ENCODE measurements around the gene ONECUT1.

The ONECUT1 gene

GRCh38 chr15:52805351-52806283 lies 15.5 kb upstream of the ONECUT1 start:
- ATAC-seq: peak; percentile 68

DNA sequence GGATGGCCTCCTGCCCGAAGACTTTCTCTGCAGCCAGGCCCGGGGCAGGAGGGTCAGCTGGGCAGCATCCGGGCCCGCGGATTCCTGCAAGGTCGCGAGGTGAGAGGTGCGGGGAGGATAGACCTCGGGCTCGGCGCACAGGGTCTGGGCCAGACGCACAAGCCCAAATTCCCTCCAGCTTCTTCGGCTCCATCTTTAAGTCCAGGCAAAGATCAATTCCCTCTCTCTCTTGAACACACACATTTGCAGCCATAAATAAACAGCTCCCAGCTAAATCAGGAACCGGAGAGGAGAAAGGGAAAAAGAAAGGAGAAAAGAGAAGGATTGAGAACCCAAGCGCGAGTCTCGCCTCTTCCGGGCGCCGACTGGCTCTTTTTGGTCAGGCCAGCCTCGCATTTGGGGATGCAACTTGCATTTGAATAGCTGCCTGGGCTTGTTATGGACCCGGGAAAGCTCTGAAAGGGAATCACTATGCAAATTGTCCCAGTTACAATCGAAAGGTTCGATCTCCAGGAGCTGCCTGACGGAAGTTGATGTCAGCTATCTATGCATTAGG lies 14.5 kb upstream of the ONECUT1 start:
- TF ChIP-seq CSRNP3 (CRISPR knock-in tag; IDR thresholded peaks at IDR 0.05) (no peak), GLIS3 (CRISPR knock-in tag; IDR thresholded peaks at IDR 0.05) (no peak), ZC3H10 (CRISPR knock-in tag; IDR thresholded peaks at IDR 0.05) (no peak), ZFP3 (CRISPR knock-in tag; IDR thresholded peaks at IDR 0.05) (no peak)
- ATAC-seq: peak; percentile 15; the same call in 2 of the 3 replicates

More at GRCh38 chr15:52805351-52806283, 15.5 kb upstream of the ONECUT1 start:
- no peak for TF ChIP-seq ZNF565 (CRISPR knock-in tag; conservative IDR thresholded peaks at IDR 0.05; ENCODE audit: low read depth)
- TF ChIP-seq TSHZ2 (CRISPR knock-in tag; IDR thresholded peaks at IDR 0.05): no peak
- no peak for TF ChIP-seq ZNF8 (CRISPR knock-in tag; IDR thresholded peaks at IDR 0.05)
- no peak for TF ChIP-seq CSRNP3 (CRISPR knock-in tag; IDR thresholded peaks at IDR 0.05)
- TF ChIP-seq, protein P1, sequence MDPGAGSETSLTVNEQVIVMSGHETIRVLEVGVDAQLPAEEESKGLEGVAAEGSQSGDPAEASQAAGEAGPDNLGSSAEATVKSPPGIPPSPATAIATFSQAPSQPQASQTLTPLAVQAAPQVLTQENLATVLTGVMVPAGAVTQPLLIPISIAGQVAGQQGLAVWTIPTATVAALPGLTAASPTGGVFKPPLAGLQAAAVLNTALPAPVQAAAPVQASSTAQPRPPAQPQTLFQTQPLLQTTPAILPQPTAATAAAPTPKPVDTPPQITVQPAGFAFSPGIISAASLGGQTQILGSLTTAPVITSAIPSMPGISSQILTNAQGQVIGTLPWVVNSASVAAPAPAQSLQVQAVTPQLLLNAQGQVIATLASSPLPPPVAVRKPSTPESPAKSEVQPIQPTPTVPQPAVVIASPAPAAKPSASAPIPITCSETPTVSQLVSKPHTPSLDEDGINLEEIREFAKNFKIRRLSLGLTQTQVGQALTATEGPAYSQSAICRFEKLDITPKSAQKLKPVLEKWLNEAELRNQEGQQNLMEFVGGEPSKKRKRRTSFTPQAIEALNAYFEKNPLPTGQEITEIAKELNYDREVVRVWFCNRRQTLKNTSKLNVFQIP (CRISPR knock-in tag; IDR thresholded peaks at IDR 0.05; ENCODE audit: borderline replicate concordance, low read depth): no peak
- no peak for TF ChIP-seq GLIS3 (CRISPR knock-in tag; IDR thresholded peaks at IDR 0.05)
- TF ChIP-seq ISL1 (CRISPR knock-in tag; IDR thresholded peaks at IDR 0.05): no peak
- no peak for TF ChIP-seq RARB (CRISPR knock-in tag; IDR thresholded peaks at IDR 0.05)
- no peak for TF ChIP-seq ARNTL (CRISPR knock-in tag; IDR thresholded peaks at IDR 0.05; ENCODE audit: borderline replicate concordance, low read depth)

- TF ChIP-seq CSRNP3 (CRISPR knock-in tag; IDR thresholded peaks at IDR 0.05): no peak
- TF ChIP-seq ZC3H10 (CRISPR knock-in tag; IDR thresholded peaks at IDR 0.05): no peak
- no peak for TF ChIP-seq ZNF8 (CRISPR knock-in tag; IDR thresholded peaks at IDR 0.05)
- TF ChIP-seq SNAI2 (CRISPR knock-in tag; IDR thresholded peaks at IDR 0.05): no peak
- no peak for TF ChIP-seq RARB (CRISPR knock-in tag; IDR thresholded peaks at IDR 0.05)
- no peak for TF ChIP-seq ARNTL (CRISPR knock-in tag; IDR thresholded peaks at IDR 0.05; ENCODE audit: borderline replicate concordance, low read depth)
- no peak for TF ChIP-seq GLIS3 (CRISPR knock-in tag; IDR thresholded peaks at IDR 0.05)
- no peak for TF ChIP-seq ZNF70 (CRISPR knock-in tag; IDR thresholded peaks at IDR 0.05)
- no peak for TF ChIP-seq CREB5 (CRISPR knock-in tag; IDR thresholded peaks at IDR 0.05; ENCODE audit: low read depth)
- TF ChIP-seq TCF4 (CRISPR knock-in tag; IDR thresholded peaks at IDR 0.05; ENCODE audit: borderline replicate concordance): no peak
- TF ChIP-seq ZFP30 (CRISPR knock-in tag; IDR thresholded peaks at IDR 0.05): no peak
- no peak for TF ChIP-seq TSHZ2 (CRISPR knock-in tag; IDR thresholded peaks at IDR 0.05)
- ATAC-seq: no peak
These were observed 13.6 kb upstream of the ONECUT1 start for GRCh38 chr15:52803467-52804306.

Data from SK-N-SH treated with all-trans-retinoic acid at 6 μM for 48 hours (cell line).